Heart left ventricle (tissue), 16 donors: ENCODE data around the gene PLAC8. TPM values are rescaled to one million over a fixed set of nuclear protein-coding genes. Genes with fewer than 3 reads are reported as not detected.
A peak's percentile ranks its signal among the peaks of the same experiment; 100 is the strongest.
"Not testable (repeated sequence)": the region's sequence is repeated elsewhere in the genome, so short reads cannot be mapped to it uniquely, and the experiment has no call there.

Experiments used
- ATAC-seq, 4 donors: fragments of 200-7000 bp; cut with Tn5 transposase; one replicate each; pipeline ENCODE4 v1.9.1; 2020 to 2022; ENCODE audit warnings: moderate library complexity in 4 of 4, mild to moderate bottlenecking in 3 of 4, moderate number of reproducible peaks in 1 of 4
- DNase-seq, 5 donors: peaks; one replicate each; pipeline ENCODE4 v3.0.0-alpha.2; 2020
- H3K27ac ChIP-seq, 12 donors: fragments of 200-600 bp; sonication (generic) in 4 of 12; one replicate each; pipeline versions ENCODE4 v1.5.0 to v1.8.0; 2016 to 2022; ENCODE audit warnings: mild to moderate bottlenecking in 2 of 12
- H3K27me3 ChIP-seq, 9 donors: fragments of 200-600 bp; sonication (generic) in 2 of 9; one replicate each; pipeline versions ENCODE4 v1.5.1 to v1.8.0; 2016 to 2022; ENCODE audit warnings: mild to moderate bottlenecking in 3 of 9
- H3K36me3 ChIP-seq, 9 donors: fragments of 200-600 bp; sonication (generic) in 2 of 9; one replicate each; pipeline versions ENCODE4 v1.5.0 to v1.8.0; 2018 to 2022; ENCODE audit warnings: mild to moderate bottlenecking in 2 of 9
- H3K4me1 ChIP-seq, 12 donors: fragments of 200-600 bp; sonication (generic) in 4 of 12; one replicate each; pipeline versions ENCODE4 v1.5.0 to v1.8.0; 2016 to 2022; ENCODE audit warnings: mild to moderate bottlenecking in 3 of 12
- H3K4me3 ChIP-seq, 12 donors: fragments of 200-600 bp; sonication (generic) in 4 of 12; one replicate each; pipeline versions ENCODE4 v1.5.0 to v1.8.0; 2017 to 2022; ENCODE audit warnings: mild to moderate bottlenecking in 9 of 12, moderate library complexity in 4 of 12
- H3K9me3 ChIP-seq, 12 donors: fragments of 200-600 bp; sonication (generic) in 4 of 12; one replicate each; pipeline versions ENCODE4 v1.5.0 to v1.8.0; 2016 to 2022; ENCODE audit warnings: mild to moderate bottlenecking in 1 of 12
- CTCF ChIP-seq, 12 donors: fragments of 200-600 bp; sonication (generic) in 4 of 12; IDR thresholded peaks; one replicate each; pipeline versions ENCODE4 v1.5.0 to v1.8.0; 2018 to 2022; ENCODE audit warnings: antibody characterized with exemption in 12 of 12, mild to moderate bottlenecking in 5 of 12
- POLR2A ChIP-seq, 2 donors: fragments of 450-650 bp; IDR thresholded peaks; one replicate each; pipeline ENCODE4 v1.6.1; 2017; ENCODE audit warnings: antibody characterized with exemption in 2 of 2, mild to moderate bottlenecking in 2 of 2, moderate library complexity in 2 of 2
- WGBS, 4 donors: extraction: QIAGEN DNeasy Blood & Tissue Kit in 2 of 4; methylation state at CpG; one replicate each; pipeline versions ENCODE4 v1.1.5 to v1.1.7; 2013 to 2018; 5-methylcytosine and 5-hydroxymethylcytosine counted together
- intact Hi-C, 10 donors: fragments of 100-400 bp; cut with DNase I; formaldehyde crosslinking; loops; one replicate each; pipeline versions ENCODE4 v1.11.1 to v1.14.2; 2022
- polyA plus RNA-seq, 2 donors: library from polyadenylated mRNA; stranded (reverse); fragments of 200-250 nt; gene quantifications; one replicate each; pipeline ENCODE4 v1.2.3, GENCODE V29; 2013
- total RNA-seq, 9 donors: library from RNA; depleted of rRNA in 2 of 9; stranded (reverse); fragments of >200 nt in 2 of 9; fragmentation: NEBNext Ultra II Directional in 3 of 9; extraction: Animal tissue kit (Norgen Biotek cat#: 25700) in 3 of 9; gene quantifications; one replicate each; pipeline versions ENCODE4 v1.1.0 to v1.2.4, GENCODE V29; 2016 to 2023
- donor health status: ischemic (EF 13 %, LVEDD 7.1; RV severe dilation, severe dysfunction).
- donor health status: healthy with polysubstance abuse.
- donor health status: DM: no; HTN: yes; CAD: no.
- donor health status: DM: no; HTN: no; CAD: no.
- donor health status: ischemic (EF 25% LVEDD 6.9; RV normal size, moderate dysfunction).
- donor health status: ischemic (EF 25% LVEDD 5.7; RV mildly dilated, moderate dysfunction).
- donor health status: healthy.
- donor health status: DM: yes; HTN: yes; CAD: no.
- donor health status: ischemic (EF 35%, LVEDD 5.7; RV mildly dilated, moderate dysfunction).
- donor health status: nonischemic (EF 11% LVEDD 7.7; RV severe dilation, severe dysfunction).
- donor health status: DM: yes; HTN: yes; CAD: no.
- donor health status: PGD.
- donor health status: ischemic (EF 29% LVEDD 5.4; RV normal size, mild dysfunction).
- donor health status: nonischemic (EF 23%, LVEDD 6.1; RV moderate dilation, normal function).

The PLAC8 gene
- total and polyA plus RNA-seq, 11 donors: 0.31 to 11.3 (median 0.79) TPM; not detected in 2

DNA sequence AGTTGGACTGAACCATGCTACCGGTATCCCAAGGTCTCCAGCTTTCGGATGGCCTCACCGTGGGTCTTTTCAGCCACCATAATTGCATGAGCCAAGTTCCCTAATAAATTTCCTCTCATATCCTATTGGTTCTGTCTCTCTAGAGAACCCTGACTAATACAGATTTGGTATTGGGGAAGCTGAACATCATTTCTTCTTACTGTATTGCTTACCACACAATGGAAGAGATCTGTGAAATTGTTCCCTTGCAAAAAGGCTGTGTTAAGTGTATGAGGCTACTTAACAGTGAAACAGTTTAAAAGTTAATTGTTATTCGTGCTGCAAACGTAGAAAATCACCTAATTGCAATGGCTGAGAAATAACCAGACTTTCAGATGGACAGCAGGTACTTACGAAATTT is 34.0 kb downstream of the PLAC8 start:
- Histone ChIP-seq H3K27me3 (no peaks in the 10 kb centered on the region), H3K4me3 (no peak overlapping the region), H3K9me3 (peaks cover 0 to 10% (median 0%) of the 10 kb centered on the region in 12 donors), H3K4me1 (peaks cover 0 to 14% (median 0%) of the 10 kb centered on the region in 12 donors), H3K27ac (no peak overlapping the region), H3K36me3 (peaks cover 0 to 16% (median 13%) of the 10 kb centered on the region in 9 donors)
- WGBS, 4 donors: 92 to 95% (median 93%) methylated on average over 6 of the region's 6 CpGs
- no peak for DNase-seq
- no peak for ATAC-seq
- intact Hi-C loops: loop anchor here in 1 of 10 donors (5.0 kb wide), 1 partner anchor 172 kb away; no protein-coding TSS in a partner anchor
- TF ChIP-seq CTCF (IDR thresholded peaks at IDR 0.05): no peak
- no peak for TF ChIP-seq POLR2A (IDR thresholded peaks at IDR 0.05)

DNA sequence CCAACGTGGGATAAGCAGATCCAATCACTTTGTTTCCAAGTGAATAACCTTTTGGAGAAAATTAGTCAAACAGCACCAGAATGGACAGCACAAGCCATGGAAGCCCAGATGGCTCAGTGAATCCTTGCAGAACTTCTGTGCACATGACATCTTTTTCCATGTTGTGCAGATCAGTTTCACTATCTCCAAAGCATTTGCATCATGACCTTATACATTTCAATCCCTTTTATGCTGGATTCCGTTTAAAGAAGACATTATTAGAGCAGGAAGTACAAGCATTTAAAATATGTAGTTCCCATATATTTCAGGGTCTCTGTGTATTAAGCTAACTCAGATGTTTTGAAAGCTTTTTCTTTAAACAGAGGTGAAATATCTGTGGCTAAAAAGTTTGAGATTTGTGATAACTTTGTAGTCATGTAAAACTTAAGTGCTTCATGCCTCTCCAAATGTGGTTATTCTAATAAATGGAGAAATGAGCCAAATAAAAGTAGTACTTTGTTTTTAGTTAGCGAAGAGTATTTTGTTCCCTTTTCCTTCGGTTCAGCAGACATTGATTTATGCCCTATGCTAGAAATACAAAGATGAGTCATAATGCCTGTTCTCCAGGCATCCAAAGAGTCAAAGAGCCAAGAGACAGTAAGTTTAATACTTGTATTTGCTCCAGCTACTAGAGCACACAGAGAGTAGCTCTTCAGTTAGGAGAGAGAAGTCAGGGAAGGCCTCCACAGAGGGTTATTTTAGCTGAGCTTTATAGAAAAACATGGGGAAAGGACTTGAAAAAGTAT is 39.0 kb downstream of the PLAC8 start:
- ATAC-seq (peak in 1 of 4 donors; percentile 58), DNase-seq (no peak)
- Histone ChIP-seq H3K4me1 (peaks cover 0 to 13% (median 0%) of the 10 kb centered on the region in 12 donors), H3K4me3 (no peak overlapping the region), H3K9me3 (no peaks in the 10 kb centered on the region), H3K27me3 (no peaks in the 10 kb centered on the region), H3K36me3 (peaks cover 0 to 62% (median 43%) of the 10 kb centered on the region in 9 donors), H3K27ac (peak overlapping the region in 1 of 12 donors; percentile 35)
- TF ChIP-seq POLR2A (IDR thresholded peaks at IDR 0.05): no peak
- TF ChIP-seq CTCF (IDR thresholded peaks at IDR 0.05): no peak
- 77 to 86% (median 81%) methylated on average over 4 of the region's 4 CpGs for WGBS, 4 donors
- intact Hi-C loops: loop anchor here in 2 of 10 donors (2.0 to 5.0 kb wide), 2 partner anchors 182 to 183 kb away; no protein-coding TSS in a partner anchor

DNA sequence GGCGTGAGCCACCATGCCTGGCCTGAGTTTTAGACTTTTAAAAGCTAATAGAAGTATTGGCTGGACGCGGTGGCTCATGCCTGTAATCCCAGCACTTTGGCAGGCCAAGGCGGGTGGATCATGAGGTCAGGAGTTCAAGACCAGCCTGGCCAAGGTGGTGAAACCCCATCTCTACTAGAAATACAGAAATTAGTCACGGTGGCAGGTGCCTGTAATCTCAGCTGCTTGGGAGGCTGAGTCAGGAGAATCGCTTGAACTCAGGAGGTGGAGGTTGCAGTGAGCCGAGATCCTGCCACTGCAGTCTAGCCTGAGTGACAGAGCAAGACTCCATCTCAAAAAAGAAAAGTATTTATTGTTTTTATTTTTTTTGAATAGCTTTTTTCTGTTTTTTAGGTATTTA is 39.7 kb downstream of the PLAC8 start:
- Histone ChIP-seq H3K4me1 (peaks cover 0 to 13% (median 0%) of the 10 kb centered on the region in 12 donors), H3K36me3 (peaks cover 0 to 69% (median 51%) of the 10 kb centered on the region in 9 donors)
- H3K9me3 ChIP-seq, H3K4me3 ChIP-seq, DNase-seq, H3K27ac ChIP-seq, ATAC-seq, H3K27me3 ChIP-seq: not testable (repeated sequence)
- WGBS, 4 donors: 93 to 97% (median 96%) methylated on average over 7 of the region's 7 CpGs
- intact Hi-C loops: loop anchor here in 6 of 10 donors (2.0 to 5.0 kb wide), 4 partner anchors 178 to 188 kb away; no protein-coding TSS in a partner anchor

- H3K27ac ChIP-seq: no peak overlapping the region
- no peaks in the 10 kb centered on the region for H3K27me3 ChIP-seq
- intact Hi-C loops: loop anchor here in 5 of 10 donors (2.0 to 5.0 kb wide), 3 partner anchors 178 to 188 kb away; no protein-coding TSS in a partner anchor
- peaks cover 0 to 13% (median 0%) of the 10 kb centered on the region in 12 donors for H3K4me1 ChIP-seq
- H3K4me3 ChIP-seq: no peak overlapping the region
- DNase-seq: peak in 2 of 5 donors; percentile 12 to 23
- WGBS, 4 donors: 79 to 81% (median 80%) methylated on average over 10 of the region's 10 CpGs
- peak in 1 of 4 donors; percentile 54 for ATAC-seq
- H3K36me3 ChIP-seq: peaks cover 2 to 75% (median 57%) of the 10 kb centered on the region in 9 donors
- TF ChIP-seq POLR2A (IDR thresholded peaks at IDR 0.05) (no peak), CTCF (IDR thresholded peaks at IDR 0.05) (peak; percentile 53 to 79 (median 69))
- no peaks in the 10 kb centered on the region for H3K9me3 ChIP-seq
Measured at GRCh38 chr4:83074086-83074704, 40.3 kb downstream of the PLAC8 start.
